HT1080 (cell line): ENCODE measurements around the gene TNFRSF18. TPM values are rescaled to one million over a fixed set of nuclear protein-coding genes. Genes with fewer than 3 reads are reported as not detected.

Source experiments
- DNase-seq: peaks from one replicate; pipeline ENCODE4 v3.0.0-alpha.2; 2015; ENCODE audit warnings: low read depth
- total RNA-seq: library from RNA; depleted of rRNA; stranded (reverse); fragments of >200 nt; shearing (Covaris generic); gene quantifications from 2 replicates; pipeline ENCODE4 v1.2.3, GENCODE V29; 2014

TNFRSF18 gene
- total RNA-seq, 1 experiment from 2014 or later, result not detected

DNA sequence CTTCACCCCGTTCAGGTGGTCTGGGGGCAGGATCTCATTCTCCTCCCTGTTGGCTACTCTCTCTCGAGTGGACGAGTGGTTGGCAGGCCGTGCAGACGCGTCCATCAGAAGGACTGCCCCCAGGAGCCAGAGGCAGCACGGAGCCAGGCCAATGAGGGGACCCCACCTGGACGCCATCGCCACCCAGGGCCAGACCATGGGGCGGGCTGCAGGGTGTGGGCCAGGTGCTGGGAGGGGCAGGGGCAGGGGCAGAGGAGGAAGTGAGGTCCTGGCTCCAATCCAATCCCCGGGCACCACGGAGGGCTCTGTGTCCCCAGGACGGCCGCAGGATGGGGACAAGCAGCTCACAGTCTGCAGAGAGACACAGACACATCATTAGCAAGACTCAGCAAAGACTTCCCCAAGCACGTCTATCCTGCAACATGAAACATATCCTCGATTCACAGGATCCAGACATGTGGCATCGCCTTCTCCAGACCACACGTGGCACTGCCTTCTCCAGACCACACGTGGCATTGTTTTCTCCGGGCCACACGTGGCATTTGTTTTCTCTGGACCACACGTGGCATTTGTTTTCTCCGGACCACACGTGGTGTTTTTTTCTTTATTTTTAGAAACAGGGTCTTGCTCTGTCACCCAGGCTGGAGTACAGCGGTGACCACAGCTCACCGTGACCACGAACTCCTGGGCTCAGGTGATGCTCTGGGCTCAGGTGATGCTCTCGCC is 22.4 kb upstream of the TNFRSF18 start:
- DNase-seq, result no peak

DNA sequence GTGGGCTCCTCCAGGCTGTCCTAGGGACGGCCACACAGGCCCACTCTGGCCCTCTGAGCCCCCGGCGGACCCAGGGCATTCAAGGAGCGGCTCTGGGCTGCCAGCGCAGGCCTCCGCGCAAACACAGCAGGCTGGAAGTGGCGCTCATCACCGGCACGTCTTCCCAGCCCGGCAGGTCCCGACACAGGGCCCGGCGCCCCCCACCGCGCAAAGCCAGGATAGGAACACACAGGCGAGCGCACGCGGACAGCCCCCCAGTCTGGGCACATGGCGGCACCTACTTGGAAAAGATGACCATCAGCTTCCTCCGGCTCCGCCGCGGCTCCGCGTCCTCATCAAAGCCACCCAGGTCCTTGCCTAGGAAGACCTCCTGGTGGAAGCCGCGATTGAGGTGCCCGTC is 21.8 kb upstream of the TNFRSF18 start:
- no peak for DNase-seq

DNA sequence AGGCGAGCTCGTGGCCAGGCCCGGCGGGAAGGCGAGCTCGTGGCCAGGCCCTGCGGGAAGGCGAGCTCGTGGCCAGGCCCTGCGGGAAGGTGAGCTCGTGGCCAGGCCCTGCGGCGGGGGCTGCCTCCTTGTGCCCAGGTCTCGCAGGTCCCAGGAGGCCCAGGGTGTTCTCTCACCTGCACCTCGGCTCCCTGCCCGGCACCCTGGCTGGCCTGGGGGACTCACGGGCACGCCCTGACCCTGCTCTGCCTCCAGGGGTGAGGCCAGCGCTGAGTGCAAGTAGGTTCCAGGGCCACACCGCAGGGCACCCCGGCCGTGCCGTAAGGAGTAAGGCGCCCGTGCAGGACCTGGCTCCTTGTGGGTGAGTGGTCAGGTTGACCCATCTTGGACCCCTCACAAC is 21.0 kb upstream of the TNFRSF18 start:
- DNase-seq, result no peak

DNA sequence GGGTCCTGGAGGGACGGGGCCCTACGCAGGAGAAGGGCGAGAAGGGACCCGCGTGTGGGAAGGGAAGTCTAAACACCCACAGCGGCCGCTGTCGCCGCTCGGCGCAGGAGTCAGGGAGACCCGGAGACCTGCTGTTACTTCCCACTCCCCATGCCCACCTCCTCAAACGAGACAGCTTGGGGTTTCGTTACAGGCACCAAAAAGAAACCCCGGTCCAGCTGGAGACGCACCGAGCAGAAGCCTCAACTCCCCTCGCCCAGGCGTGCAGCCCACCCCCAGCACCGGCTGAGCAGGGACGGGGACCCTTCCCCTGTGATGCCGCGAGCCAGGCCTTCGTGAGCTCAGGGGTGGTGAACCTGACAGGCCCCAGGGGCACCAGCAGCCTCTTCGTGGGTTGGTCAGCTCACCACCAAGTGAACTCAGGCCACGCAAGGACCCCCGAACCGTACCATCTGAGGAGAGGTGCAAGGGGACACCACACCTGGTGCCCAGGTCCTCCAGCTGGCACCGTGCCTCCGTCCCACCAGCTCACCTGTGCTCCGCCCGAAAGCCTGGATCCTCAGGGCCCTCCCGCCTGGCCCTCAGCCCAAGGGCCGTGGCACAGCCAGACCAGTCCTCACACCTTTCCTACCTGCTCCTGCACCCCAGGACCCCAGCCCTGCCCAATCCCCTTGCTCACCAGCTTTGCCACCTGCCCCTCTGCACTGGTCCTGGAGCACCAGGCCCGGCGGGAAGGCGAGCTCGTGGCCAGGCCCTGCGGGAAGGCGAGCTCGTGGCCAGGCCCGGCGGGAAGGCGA is 20.4 kb upstream of the TNFRSF18 start:
- DNase-seq, result no peak

DNA sequence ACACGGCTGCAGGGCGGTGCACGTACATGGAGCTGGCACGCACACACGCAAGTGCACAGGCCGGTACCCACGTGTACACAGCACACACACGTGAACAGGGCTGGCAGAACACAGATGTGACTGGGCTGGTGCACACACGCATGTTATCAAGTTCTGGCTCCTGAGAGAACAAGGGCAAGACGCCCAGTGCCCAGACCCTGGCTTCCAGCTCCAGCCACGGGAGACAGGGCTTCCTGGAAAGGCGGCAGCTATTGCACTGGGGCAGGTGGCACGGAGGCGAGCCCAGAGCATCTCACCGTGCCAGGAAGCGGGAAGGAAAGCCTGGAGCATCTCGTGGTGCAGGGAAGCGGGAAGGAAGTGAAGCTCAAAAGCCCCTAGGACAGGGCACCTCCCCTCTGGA is 19.5 kb upstream of the TNFRSF18 start:
- DNase-seq, result no peak

DNA sequence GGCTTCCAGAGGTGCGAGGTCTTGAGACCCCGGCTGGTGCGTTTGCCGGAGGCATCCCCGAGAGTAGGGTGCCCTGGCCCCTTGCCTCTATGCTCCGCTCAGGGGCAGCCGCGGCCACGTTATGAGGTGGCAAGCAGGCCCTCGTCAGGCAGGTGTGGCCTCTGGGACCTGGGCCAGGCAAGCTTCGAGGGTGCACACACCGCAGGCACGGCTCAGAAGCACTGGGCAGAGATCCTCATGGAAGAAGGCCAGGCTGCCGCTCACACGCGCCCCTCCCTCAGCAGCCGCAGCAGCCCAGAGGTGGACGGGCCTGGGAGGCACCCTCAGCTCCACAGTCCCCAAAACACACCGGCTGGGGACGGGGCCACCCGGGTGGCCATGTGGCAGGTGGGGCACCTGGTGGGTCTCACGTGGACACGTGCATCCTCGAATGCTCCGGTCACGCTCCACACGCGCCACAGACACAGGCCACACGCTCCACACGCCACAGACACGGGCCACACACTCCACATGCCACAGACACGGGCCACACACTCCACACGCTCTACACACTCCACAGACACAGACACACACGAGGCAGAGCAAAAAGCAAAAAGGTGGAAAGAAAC is 18.9 kb upstream of the TNFRSF18 start:
- DNase-seq, result no peak

DNA sequence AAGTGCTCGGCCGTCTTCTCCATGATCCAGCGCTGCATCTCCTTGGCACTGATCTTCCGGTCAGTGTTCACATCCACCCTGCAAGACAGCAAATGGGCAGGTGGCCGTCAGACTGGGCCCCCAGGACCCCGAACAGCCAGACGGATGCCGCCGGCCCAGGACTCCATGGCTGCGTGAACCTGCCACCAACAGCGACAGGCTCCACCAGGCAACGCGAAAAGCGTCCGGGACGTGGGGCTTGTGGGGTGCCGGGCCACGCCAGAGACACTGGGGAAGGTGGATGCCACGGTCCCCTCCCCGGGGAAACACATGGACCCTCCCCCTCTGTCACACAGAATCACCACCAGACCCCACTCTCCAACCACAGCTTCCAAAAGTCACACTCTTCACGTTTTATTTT is 17.5 kb upstream of the TNFRSF18 start:
- no peak for DNase-seq

DNA sequence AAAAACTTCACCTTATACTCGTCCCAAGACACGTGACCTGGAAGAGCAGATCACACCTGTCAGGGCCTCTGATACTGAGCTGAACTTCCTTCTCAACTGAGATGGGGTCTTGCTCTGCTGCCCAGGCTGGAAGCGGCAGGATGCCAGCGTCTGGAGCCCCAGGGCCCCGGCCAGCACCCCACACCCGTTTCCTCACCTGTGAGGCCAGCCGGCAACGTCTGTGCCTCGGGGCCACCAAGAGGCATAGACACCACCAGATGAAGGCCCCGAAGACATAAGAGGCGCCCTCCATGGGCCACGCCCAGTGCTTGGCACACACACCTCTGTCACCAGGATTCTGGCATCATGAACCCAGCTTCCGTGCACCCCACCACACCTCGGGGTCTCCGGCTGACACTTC is 16.9 kb upstream of the TNFRSF18 start:
- DNase-seq, result no peak

DNA sequence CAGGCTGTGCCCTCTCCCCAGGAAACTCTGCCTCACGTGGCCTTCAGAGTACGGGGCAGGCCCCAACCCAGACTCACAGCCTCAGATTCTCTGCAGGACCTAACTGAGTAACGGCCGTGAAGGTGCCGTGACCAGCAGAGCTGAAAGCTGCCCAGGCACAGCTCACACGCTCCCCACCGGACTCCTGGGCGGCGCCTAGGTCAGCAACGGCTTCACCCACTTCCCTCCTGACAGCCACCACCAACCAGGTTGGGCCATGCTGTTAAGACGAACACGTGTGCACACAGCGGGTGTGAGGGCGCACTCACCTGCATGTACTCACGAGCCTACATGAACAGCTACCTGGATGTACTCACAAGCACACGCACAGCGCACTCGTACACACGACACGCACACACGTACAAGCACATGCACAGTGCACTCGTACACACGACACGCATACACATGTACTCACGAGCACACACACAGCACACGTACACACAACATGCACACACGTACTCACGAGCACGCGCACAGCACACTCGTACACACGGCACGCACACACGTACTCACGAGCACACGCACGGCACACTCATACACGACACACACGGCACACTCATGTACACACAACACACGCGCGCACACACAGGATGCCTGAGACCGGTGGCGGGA is 16.3 kb upstream of the TNFRSF18 start:
- DNase-seq, result no peak

DNA sequence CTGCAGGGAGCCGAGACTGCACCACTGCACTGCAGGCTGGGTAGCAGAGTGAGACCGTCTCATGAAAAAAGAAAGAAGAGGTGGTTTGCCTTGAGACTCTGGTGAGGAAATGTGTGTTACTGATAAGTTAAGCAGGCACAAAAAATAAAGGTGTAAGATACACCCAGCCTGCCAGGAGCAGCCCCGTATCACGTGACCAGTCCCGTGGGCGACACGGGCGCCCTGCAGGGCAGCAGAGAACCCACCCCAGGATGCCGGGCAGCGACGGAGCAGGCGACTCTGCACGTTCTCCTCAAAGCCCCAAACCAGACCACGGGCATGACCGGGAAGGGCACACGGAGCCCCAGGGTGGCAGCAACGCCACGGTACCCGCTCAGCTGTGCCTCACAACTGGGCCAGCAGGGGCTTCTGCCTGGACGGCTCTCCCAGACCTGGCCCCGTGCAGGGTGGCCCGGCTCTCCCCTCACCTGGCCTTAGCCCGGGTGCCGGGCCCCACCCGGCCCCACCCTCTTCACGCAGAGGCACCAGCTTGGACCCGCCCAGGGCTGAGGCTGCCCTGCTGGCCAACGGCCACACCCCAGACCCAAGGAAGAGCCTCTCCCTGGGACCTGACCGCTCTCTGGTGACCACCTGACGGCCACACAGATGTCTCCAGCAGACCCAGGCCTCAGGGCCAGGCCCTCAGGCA is 15.6 kb upstream of the TNFRSF18 start:
- no peak for DNase-seq

DNA sequence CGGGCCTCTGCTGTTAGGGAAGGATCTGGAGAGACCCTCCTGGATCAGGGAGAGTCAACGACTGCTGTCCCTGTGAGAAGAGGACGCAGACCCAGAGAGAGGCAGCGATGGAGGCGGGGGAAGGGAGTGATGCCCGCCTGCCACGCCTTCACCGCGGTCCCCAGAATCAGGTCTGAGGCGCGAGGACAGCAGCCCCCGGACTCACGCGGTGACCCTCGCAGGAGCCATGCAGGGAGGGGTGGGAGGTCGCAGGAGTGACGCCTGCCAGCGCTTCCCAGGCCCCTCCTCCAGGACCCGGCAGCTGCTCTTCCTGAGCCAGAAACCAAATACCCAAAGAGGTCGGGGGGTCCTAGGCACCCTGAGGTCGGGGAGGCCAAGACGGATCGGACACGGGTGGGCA is 13.8 kb upstream of the TNFRSF18 start:
- no peak for DNase-seq

DNA sequence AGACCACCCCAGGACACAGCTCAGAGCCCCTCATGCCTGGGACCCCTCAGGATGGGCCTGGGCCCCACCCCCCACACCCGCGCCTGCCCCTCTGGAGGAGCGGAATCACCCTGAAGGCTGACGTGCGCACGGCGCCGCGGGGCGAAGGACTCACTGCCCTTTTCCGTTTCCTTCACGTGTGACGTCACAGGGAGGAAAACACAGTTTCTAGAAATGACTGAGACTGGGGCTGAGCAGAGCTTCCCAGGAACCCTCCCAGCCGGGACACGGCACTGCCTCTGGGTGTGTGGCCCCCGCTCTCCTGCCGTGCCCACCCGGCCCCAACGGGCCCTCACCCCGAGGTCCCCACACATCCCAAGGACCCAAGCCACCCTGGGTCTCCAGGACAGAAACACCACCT is 12.9 kb upstream of the TNFRSF18 start:
- no peak for DNase-seq

DNA sequence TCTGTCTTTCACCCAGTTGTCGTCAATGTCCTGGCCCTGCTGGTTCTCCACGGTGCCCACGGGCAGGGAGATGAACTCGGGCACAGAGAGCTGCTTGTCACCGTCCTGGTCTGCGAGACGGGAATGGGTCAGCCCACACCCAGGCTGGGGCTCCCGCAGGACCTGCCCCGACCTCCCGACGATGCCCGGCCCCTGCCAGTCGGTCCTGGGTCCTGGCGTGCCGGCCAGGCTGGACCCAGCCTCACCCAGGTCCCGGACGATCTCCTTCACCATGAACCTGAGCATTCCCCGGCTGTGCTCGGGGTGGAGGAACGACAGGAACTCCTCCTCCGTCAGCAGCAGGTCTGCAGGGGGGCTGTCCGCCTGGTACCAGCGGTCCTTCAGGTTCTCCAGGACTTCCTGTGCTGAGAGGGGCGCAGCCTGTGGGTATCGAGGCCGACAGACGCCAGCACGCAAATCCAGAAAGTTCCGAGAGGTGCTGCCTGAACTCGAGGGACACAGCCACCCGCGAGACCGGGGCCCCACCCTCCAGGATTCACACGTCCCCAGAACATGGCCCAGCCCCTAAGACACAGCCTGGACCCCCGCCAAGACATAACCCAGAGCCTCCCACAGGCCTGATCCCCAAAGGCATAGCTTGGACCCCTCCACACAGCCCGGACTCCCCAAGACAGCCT is 12.3 kb upstream of the TNFRSF18 start:
- no peak for DNase-seq

DNA sequence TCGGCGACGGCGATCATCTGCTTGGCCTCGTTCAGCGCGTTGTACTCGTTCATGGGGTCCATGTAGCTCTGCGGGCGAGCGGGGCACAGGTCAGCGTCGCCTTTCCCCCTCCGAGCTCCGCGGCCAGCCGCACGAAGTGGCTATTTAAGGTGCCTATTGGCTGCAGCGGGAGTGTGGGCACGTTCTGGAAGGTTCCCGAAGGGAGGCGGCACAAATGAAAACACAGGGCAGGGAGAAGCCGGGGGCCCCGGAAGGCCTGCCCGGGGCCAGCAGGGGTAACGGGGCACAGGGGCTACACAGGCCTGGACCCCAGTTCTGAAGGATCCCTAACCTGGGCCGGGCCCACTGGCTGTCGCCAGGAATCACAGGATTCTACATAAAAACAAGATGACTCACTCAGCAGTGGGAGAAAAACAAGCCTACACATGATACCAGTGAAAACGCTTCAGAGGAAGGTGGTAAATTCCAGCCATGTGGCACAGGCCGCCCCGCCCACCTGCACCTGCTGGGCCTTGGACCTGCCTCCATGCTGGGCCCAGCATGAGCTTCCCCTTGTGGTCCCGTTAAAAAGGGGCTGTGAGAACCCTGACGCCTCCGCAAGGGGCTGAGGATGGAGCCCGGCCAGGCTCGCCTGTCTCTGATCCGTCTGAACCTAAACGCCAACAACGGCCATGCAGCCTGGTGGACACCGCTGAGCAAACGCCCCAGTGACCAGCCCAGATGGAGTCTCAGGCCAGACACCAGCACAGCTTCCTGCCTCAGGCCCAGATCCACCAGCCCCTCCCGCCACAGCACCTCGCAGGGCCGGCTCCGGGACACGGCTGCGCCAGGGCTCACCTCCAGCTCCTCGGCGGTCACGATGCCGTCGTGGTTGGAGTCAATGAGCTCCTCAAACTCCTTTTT is 11.5 kb upstream of the TNFRSF18 start:
- DNase-seq, result peak; percentile 19

DNA sequence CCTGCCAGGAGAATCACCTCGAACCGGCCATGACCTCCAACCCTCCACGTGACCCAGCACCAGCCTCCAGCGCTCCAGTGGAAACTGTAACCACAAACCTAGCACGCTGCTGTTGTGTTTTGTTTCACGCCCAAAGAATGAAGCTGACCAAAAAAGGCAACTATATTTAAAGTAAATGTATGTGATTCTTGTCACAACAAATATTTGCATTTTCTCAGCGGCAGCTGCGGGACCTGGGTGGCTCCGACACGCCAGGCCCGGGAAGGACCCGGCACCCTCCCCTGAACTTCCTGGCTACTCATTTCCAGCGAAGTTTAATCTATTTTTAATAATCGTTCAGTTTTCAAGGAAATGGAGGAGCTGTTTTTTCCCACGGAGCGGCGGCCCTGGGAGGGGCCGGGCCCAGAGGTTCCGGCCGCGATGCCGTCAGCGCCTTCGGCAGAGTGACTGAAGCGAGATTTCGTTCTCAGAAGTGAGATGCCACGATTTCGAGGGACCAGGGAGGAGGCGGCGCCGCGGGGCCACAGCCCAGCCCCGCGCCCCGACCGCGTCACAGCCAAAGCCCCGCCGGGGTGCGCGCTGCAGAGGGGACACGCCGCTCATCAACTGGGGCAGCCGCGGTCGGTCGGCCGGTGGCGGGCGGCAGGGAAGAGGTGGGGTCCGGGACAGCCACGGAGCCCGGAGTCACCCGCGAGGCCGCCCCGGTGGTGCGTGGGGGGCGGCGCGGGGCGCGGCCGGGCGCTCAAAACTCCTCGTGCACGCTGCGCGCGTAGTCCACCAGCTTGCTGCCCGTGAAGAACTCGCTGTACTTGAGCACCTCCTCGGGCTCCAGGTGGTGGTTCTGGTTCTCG is 10.6 kb upstream of the TNFRSF18 start:
- no peak for DNase-seq

DNA sequence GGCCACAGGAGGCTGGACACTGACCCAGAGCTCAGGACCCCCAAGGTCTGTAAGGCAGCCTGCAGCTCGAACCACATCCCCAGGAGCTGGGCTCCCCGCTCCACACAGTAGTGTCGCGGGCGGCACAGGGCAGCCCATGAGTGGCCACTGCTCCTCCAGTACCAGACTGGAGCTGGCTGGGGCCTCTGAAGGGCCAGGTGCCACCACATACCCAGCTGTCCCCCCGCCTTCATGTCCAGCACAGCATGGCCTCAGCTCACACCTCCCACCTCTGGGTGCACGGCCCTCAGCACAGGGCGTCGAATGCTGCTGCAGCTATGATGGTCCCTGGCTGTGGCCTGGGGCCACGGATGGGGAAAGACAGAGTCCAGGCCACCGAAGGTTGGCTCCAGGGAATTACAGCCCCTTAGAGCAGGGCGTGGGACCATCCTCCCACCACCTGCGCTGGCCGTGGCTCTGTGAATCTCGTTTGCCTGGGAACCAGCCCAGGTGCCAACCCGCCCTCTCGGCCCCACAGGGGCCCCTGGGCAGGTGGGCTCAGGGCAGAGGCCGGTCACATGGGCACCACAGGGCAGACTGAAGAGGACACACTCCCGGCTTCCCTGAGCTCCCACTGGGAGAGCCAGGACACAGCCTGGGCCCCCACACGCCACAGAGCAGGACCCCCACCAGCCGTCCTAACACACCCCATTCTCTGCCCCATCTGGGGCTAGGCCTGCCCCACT is 9.7 kb upstream of the TNFRSF18 start:
- DNase-seq, result no peak

DNA sequence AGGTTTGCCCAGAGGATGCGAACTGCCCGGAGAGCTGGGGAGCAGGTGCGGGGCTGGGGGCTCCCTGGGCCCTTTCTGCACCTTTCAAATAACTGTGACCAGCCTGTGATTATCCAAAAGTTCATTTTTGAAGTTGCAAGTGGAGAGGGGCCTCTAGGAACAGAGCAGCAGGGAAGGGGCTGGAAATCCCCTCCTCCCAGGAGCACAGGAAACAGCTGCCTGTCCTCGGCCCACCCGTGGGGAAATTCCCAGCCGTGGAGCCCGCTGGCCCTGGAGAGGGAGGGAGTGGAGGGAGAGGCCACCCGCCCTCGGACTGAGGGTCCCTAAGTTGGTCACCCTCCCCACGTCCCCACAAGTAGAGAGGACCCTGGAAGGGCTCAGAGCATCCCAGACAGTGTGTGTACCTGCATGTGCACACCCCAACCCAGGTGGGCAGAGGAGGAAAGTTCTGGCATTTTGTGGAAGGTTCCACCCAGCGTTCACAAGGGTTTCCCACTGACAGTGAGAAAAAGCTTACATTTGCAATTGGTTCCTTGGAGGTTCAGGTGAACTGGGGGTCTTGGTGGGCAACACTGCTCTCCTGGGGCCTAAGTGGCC is 8.8 kb upstream of the TNFRSF18 start:
- DNase-seq, result no peak
